HEK293 (cell line): ENCODE data around the gene ZSWIM4.

Experiments
- CTCF ChIA-PET: fragments of 350-600 bp; formaldehyde crosslinking; extraction: SDS; loops from one replicate; lab custom pipeline; 2021; ENCODE audit warnings: antibody characterized with exemption; lab: Yijun Ruan, JAX
- POLR2A ChIA-PET: fragments of 300-600 bp; formaldehyde crosslinking; extraction: SDS; loops from one replicate; lab custom pipeline; 2020; ENCODE audit warnings: antibody characterized with exemption, inconsistent platforms; lab: Yijun Ruan, JAX
- H3K27ac ChIP-seq: fragments of 200-500 bp; sonication (Bioruptor generic); 2 replicates; pipeline ENCODE4 v1.5.1; 2014; ENCODE audit warnings: low read depth, low read length, control low read depth, inconsistent platforms; ENCODE audit errors: extremely low read depth
- H3K36me3 ChIP-seq, 2 experiments: fragments of 200-500 bp in 1 of 2; sonication (Bioruptor generic) in 1 of 2; 1 replicate in 1 of 2; 2 replicates in 1 of 2; pipeline ENCODE4 v1.5.1; 2014 to 2017; ENCODE audit warnings: inconsistent platforms in 2 of 2, low read length in 2 of 2; ENCODE audit not compliant: control insufficient read depth in 2 of 2, insufficient read depth in 1 of 2
- H3K4me1 ChIP-seq: fragments of 200-500 bp; sonication (Bioruptor generic); 2 replicates; pipeline ENCODE4 v1.5.1; 2014; ENCODE audit warnings: mild to moderate bottlenecking, low read length, inconsistent platforms; ENCODE audit not compliant: control insufficient read depth, insufficient read depth
- H3K4me3 ChIP-seq: 2 replicates; pipeline ENCODE4 v1.5.1; 2011; ENCODE audit warnings: low read depth, mild to moderate bottlenecking, control low read depth, low read length, moderate library complexity
- H3K9me3 ChIP-seq: fragments of 200-500 bp; sonication (Bioruptor generic); 2 replicates; pipeline ENCODE4 v1.5.1; 2014; ENCODE audit warnings: low read depth, low read length, inconsistent platforms; ENCODE audit not compliant: control insufficient read depth, insufficient read depth
- FEZF1 ChIP-seq: fragments of 450-650 bp; formaldehyde crosslinking; IDR thresholded peaks from 2 replicates; pipeline ENCODE4 v1.5.1; 2016; ENCODE audit warnings: missing biosample characterization, missing genetic modification characterization
- GLIS1 ChIP-seq: fragments of 450-650 bp; formaldehyde crosslinking; IDR thresholded peaks from 2 replicates; pipeline ENCODE4 v1.5.1; 2016; ENCODE audit warnings: missing biosample characterization, missing genetic modification characterization
- KLF1 ChIP-seq: fragments of 450-650 bp; formaldehyde crosslinking; IDR thresholded peaks from 2 replicates; pipeline ENCODE4 v1.5.1; 2016; ENCODE audit warnings: missing biosample characterization, missing genetic modification characterization
- KLF17 ChIP-seq: fragments of 450-650 bp; formaldehyde crosslinking; IDR thresholded peaks from 2 replicates; pipeline ENCODE4 v1.5.1; 2016; ENCODE audit warnings: missing biosample characterization, missing genetic modification characterization
- SCRT2 ChIP-seq: fragments of 450-650 bp; formaldehyde crosslinking; IDR thresholded peaks from 2 replicates; pipeline ENCODE4 v1.5.1; 2016; ENCODE audit warnings: missing biosample characterization, missing genetic modification characterization
- ZBTB21 ChIP-seq: fragments of 450-650 bp; formaldehyde crosslinking; IDR thresholded peaks from 2 replicates; pipeline ENCODE4 v1.5.1; 2017; ENCODE audit warnings: missing biosample characterization, missing genetic modification characterization
- ZNF391 ChIP-seq: fragments of 450-650 bp; formaldehyde crosslinking; IDR thresholded peaks from 2 replicates; pipeline ENCODE4 v1.5.1; 2016; ENCODE audit warnings: low read depth, missing biosample characterization, missing genetic modification characterization, borderline replicate concordance
- ZNF544 ChIP-seq: fragments of 450-650 bp; formaldehyde crosslinking; IDR thresholded peaks from 2 replicates; pipeline ENCODE4 v1.5.0; 2017; ENCODE audit warnings: missing biosample characterization, missing genetic modification characterization
- ZNF626 ChIP-seq: fragments of 450-650 bp; sonication (Bioruptor Pico); formaldehyde crosslinking; IDR thresholded peaks from 2 replicates; pipeline ENCODE4 v1.5.1; 2018; ENCODE audit warnings: missing biosample characterization, missing genetic modification characterization, inconsistent platforms
- ZNF677 ChIP-seq: fragments of 450-650 bp; IDR thresholded peaks from 2 replicates; pipeline ENCODE4 v1.5.0; 2018; ENCODE audit warnings: missing biosample characterization, mild to moderate bottlenecking, missing genetic modification characterization, moderate library complexity
- ZNF768 ChIP-seq: fragments of 450-650 bp; formaldehyde crosslinking; IDR thresholded peaks from 2 replicates; pipeline ENCODE4 v1.5.1; 2018; ENCODE audit warnings: missing biosample characterization, mild to moderate bottlenecking, missing genetic modification characterization
- ZSCAN5A ChIP-seq: fragments of 450-650 bp; formaldehyde crosslinking; IDR thresholded peaks from 2 replicates; pipeline ENCODE4 v1.5.1; 2016; ENCODE audit warnings: missing biosample characterization, missing genetic modification characterization
- TF ChIP-seq, protein P1 (sequence below): fragments of 450-650 bp; formaldehyde crosslinking; IDR thresholded peaks from 2 replicates; pipeline ENCODE4 v1.5.1; 2017; ENCODE audit warnings: missing biosample characterization, missing genetic modification characterization
- TF ChIP-seq, protein P2 (sequence below): fragments of 450-650 bp; formaldehyde crosslinking; IDR thresholded peaks from 2 replicates; pipeline ENCODE4 v1.5.1; 2016; ENCODE audit warnings: missing biosample characterization, missing genetic modification characterization

The ZSWIM4 gene

DNA sequence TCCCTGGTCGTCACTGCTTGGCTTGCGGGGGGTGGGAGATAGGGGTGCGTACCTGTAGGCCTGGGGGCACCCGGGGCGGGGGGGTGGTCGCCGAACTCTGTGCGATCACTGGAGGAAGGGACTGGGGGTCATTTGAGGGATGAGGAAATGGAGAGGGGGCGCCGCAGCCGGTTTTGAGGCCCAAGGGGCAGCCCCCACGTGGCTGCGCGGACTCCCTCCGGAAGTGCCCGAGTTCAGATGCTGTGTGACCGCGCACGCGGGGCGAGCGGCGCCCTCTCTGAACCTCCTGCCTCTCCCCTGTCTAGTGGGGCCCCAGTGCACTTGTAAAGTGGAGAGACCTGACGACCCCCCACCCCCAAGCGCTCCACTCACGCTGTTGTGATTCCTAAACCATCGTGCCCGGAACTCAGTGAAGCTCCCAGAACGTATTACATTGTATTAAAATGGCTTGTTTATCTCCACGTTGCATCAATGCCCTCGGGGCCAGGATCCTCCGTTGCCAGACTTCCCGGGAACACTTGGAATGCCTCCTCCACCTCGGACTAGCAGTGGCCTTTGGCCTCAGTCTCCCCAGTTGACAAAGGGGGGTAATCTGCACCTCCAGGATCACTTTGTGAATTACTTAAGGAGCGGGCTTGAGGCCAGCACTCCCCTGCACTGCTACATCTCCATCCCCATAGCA lies 78.7 kb downstream of the ZSWIM4 start (continued):
- no peak for TF ChIP-seq ZSCAN5A (tag by site-specific recombination)

- no peak for TF ChIP-seq ZBTB21 (tag by site-specific recombination)
- no peak for TF ChIP-seq ZNF677 (tag by site-specific recombination)
- no peaks in the 10 kb centered on the region for H3K9me3 ChIP-seq
- POLR2A ChIA-PET: interaction anchor here (1.8 kb wide), 1 partner anchor 261 kb away, joined by 4 read pairs; the partner anchor contains the start of gene ASF1B
- 0 out of 2 replicates have a peak, but pooled peaks cover 2% of the 10 kb centered on the region for H3K4me1 ChIP-seq
- no peaks in the 10 kb centered on the region for H3K36me3 ChIP-seq
- no peak overlapping the region for H3K4me3 ChIP-seq
- CTCF ChIA-PET: no interaction called here
- H3K27ac ChIP-seq: no peak overlapping the region
Observed at GRCh38 chr19:13875824-13876223, 80.6 kb downstream of the ZSWIM4 start.

- H3K4me1 ChIP-seq: 0 out of 2 replicates have a peak, but pooled peaks cover 2% of the 10 kb centered on the region
- ChIA-PET CTCF (interaction anchor here (0.6 to 1.1 kb wide), 3 partner anchors 14 to 511 kb away, joined by 3 to 4 read pairs (median 3); no protein-coding TSS in a partner anchor), POLR2A (interaction anchor here (1.8 kb wide), 1 partner anchor 260 kb away, joined by 4 read pairs; the partner anchor contains the start of gene ASF1B)
- H3K9me3 ChIP-seq: no peaks in the 10 kb centered on the region
- H3K4me3 ChIP-seq: no peak within 1 kb of the TSS
- no peak for TF ChIP-seq ZNF544 (tag by site-specific recombination)
- peak; percentile 43 for TF ChIP-seq GLIS1 (tag by site-specific recombination)
- H3K36me3 ChIP-seq: no peaks in the 10 kb centered on the region
- no peak within 1 kb of the TSS for H3K27ac ChIP-seq
Observed at GRCh38 chr19:13876834-13877233, 81.6 kb downstream of the ZSWIM4 start, which contains the start of gene NANOS3. Gene NANOS3 (plus strand): TSS chr19:13877134. CDS start chr19:13877249, 115 bp downstream.

DNA sequence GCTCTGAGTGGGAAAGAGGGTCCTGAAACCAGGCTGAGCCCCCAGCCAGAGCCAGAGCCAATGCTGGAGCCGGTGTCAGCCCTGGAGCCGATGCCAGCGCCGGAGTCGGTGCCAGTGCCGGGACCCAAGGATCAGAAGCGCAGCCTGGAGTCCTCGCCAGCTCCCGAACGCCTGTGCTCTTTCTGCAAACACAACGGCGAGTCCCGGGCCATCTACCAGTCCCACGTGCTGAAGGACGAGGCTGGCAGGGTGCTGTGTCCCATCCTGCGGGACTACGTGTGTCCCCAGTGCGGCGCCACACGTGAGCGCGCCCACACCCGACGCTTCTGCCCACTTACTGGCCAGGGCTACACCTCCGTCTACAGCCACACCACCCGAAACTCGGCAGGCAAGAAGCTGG lies 82.1 kb downstream of the ZSWIM4 start:
- Histone ChIP-seq H3K27ac (no peak overlapping the region), H3K4me1 (0 out of 2 replicates have a peak, but pooled peaks cover 2% of the 10 kb centered on the region), H3K9me3 (no peaks in the 10 kb centered on the region), H3K4me3 (no peak overlapping the region), H3K36me3 (no peaks in the 10 kb centered on the region)
- ChIA-PET CTCF (interaction anchor here (0.6 to 1.1 kb wide), 4 partner anchors 14 to 511 kb away, joined by 3 to 4 read pairs (median 3); no protein-coding TSS in a partner anchor), POLR2A (interaction anchor here (1.8 kb wide), 1 partner anchor 259 kb away, joined by 4 read pairs; the partner anchor contains the start of gene ASF1B)
- TF ChIP-seq, protein P1, sequence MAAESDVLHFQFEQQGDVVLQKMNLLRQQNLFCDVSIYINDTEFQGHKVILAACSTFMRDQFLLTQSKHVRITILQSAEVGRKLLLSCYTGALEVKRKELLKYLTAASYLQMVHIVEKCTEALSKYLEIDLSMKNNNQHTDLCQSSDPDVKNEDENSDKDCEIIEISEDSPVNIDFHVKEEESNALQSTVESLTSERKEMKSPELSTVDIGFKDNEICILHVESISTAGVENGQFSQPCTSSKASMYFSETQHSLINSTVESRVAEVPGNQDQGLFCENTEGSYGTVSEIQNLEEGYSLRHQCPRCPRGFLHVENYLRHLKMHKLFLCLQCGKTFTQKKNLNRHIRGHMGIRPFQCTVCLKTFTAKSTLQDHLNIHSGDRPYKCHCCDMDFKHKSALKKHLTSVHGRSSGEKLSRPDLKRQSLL (tag by site-specific recombination): peak; percentile 73
- TF ChIP-seq ZBTB21 (tag by site-specific recombination): no peak

DNA sequence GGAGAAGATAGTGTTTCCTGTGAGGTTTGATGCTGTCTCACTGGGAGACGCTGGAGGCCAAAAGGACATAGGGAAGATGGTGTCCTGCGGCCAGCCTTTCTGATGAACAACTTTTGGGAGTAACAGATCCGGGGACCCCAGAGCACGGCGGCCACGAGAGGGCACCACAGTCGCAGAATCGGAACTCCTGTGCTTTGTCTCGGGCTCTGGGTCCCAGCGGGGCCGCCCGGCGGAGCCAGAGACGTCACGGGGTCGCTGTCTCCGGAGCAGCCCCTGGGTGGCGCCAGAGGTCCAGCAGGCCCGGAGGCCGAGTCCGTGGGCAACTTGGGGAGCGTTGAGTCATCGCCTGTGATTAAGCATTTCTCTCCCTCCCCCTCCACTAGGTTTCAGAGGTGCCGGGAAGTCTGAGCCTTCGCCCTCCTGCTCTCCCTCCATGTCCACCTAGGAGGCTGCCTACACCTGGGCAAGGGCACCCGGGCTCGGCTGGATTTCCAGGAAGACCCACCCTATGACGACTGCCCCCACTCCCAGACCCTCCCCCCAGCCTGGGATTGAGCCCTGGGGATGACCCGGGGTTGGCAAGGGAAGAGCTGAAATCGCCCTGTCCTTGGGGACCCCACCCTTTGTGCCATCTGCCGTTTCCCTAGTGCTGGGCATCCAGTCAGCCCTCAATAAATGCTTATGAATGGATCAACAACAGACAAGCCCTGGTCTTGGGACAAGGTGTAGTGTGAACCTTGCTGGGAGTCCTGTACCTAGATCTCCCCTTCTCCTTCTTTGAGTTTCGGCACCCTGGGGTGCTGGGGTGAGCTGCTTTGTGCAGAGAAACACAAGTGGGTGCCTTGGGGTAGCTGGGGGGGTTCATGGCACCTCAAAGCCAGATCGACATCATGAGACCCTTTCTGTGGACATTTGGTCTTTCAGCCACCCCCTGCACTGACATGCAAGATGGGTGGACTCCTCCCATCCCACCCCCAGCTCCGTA lies 85.1 kb downstream of the ZSWIM4 start:
- Histone ChIP-seq H3K27ac (peak overlapping the region; percentile 13; the same call in 1 of the 2 replicates), H3K9me3 (no peaks in the 10 kb centered on the region), H3K4me3 (peak overlapping the region; percentile 32), H3K36me3 (no peaks in the 10 kb centered on the region), H3K4me1 (0 out of 2 replicates have a peak, but pooled peaks cover 2% of the 10 kb centered on the region)
- ChIA-PET POLR2A (interaction anchor here (0.7 to 1.1 kb wide), 4 partner anchors 22 to 257 kb away, joined by 3 to 4 read pairs (median 4); partner anchors contain the start of gene MISP3), CTCF (interaction anchor here (0.5 to 4.2 kb wide), 39 partner anchors 9 to 1428 kb away, joined by 3 to 54 read pairs (median 5); partner anchors contain the start of genes DCAF15, IL27RA and MISP3)
- no peak for TF ChIP-seq ZNF626 (tag by site-specific recombination)
- TF ChIP-seq KLF1 (tag by site-specific recombination): peak; percentile 36
- peak; percentile 95 for TF ChIP-seq KLF17 (tag by site-specific recombination)
- TF ChIP-seq FEZF1 (tag by site-specific recombination): no peak
- TF ChIP-seq ZNF391 (tag by site-specific recombination): peak; percentile 85; the same call in 1 of the 2 replicates
- TF ChIP-seq ZNF768 (tag by site-specific recombination): no peak
- TF ChIP-seq, protein P2, sequence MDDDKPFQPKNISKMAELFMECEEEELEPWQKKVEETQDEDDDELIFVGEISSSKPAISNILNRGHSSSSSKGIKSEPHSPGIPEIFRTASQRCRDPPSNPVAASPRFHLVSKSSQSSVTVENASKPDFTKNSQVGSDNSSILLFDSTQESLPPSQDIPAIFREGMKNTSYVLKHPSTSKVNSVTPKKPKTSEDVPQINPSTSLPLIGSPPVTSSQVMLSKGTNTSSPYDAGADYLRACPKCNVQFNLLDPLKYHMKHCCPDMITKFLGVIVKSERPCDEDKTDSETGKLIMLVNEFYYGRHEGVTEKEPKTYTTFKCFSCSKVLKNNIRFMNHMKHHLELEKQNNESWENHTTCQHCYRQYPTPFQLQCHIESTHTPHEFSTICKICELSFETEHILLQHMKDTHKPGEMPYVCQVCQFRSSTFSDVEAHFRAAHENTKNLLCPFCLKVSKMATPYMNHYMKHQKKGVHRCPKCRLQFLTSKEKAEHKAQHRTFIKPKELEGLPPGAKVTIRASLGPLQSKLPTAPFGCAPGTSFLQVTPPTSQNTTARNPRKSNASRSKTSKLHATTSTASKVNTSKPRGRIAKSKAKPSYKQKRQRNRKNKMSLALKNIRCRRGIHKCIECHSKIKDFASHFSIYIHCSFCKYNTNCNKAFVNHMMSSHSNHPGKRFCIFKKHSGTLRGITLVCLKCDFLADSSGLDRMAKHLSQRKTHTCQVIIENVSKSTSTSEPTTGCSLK: no peak
- TF ChIP-seq SCRT2 (tag by site-specific recombination): no peak
